HepG2 (cell line): ENCODE results near the gene LAPTM4A. TPM values are rescaled to one million over a fixed set of nuclear protein-coding genes. Genes with fewer than 3 reads are reported as not detected.

Experiments
- ATF5 ChIP-seq: sonication (generic); formaldehyde crosslinking; IDR thresholded peaks from 2 replicates; pipeline ENCODE4 v1.4.0; 2020; ENCODE audit warnings: mild to moderate bottlenecking, low read depth, missing genetic modification reagents
- FOXO1 ChIP-seq: sonication (generic); formaldehyde crosslinking; IDR thresholded peaks from 2 replicates; pipeline ENCODE4 v1.4.0; 2020; ENCODE audit warnings: missing genetic modification reagents
- MED8 ChIP-seq: sonication (generic); formaldehyde crosslinking; IDR thresholded peaks from 2 replicates; pipeline ENCODE4 v1.8.1; 2023; ENCODE audit warnings: mild to moderate bottlenecking, missing genetic modification reagents; ENCODE audit not compliant: insufficient replicate concordance
- NFE2L2 ChIP-seq: fragments of 150-350 bp; IDR thresholded peaks from 2 replicates; pipeline ENCODE4 v1.6.1; 2014; ENCODE audit warnings: low read length
- RFXANK ChIP-seq: IDR thresholded peaks from 2 replicates; pipeline ENCODE4 v1.6.1; 2016
- SAP130 ChIP-seq: IDR thresholded peaks from 2 replicates; pipeline ENCODE4 v1.6.1; 2016; ENCODE audit warnings: low read depth
- SCMH1 ChIP-seq: sonication (generic); formaldehyde crosslinking; IDR thresholded peaks from 2 replicates; pipeline ENCODE4 v1.9.0; 2021; ENCODE audit warnings: missing genetic modification reagents, mild to moderate bottlenecking, borderline replicate concordance
- SIX1 ChIP-seq: sonication (generic); formaldehyde crosslinking; IDR thresholded peaks from 2 replicates; pipeline ENCODE4 v1.4.0; 2020; ENCODE audit warnings: missing genetic modification reagents, borderline replicate concordance
- SMARCE1 ChIP-seq: fragments of 450-650 bp; IDR thresholded peaks from 2 replicates; pipeline ENCODE4 v1.6.1; 2017; ENCODE audit warnings: borderline replicate concordance
- SMYD3 ChIP-seq: sonication (generic); formaldehyde crosslinking; IDR thresholded peaks from 2 replicates; pipeline ENCODE4 v1.8.1; 2023; ENCODE audit warnings: mild to moderate bottlenecking, missing genetic modification reagents
- TEAD2 ChIP-seq: sonication (generic); formaldehyde crosslinking; IDR thresholded peaks from 2 replicates; pipeline ENCODE4 v1.9.0; 2021; ENCODE audit warnings: missing genetic modification reagents
- TEF ChIP-seq: sonication (generic); formaldehyde crosslinking; IDR thresholded peaks from 2 replicates; pipeline ENCODE4 v1.5.0; 2020; ENCODE audit warnings: missing genetic modification reagents
- TFDP1 ChIP-seq: IDR thresholded peaks from 2 replicates; pipeline ENCODE4 v1.6.1; 2016; ENCODE audit warnings: missing compliant biosample characterization, missing genetic modification reagents, borderline replicate concordance
- XRCC5 ChIP-seq: fragments of 200-400 bp; formaldehyde crosslinking; optimal IDR thresholded peaks from 2 replicates; pipeline ENCODE3; 2017; ENCODE audit warnings: mild to moderate bottlenecking, low read length
- ZFP37 ChIP-seq: sonication (generic); formaldehyde crosslinking; IDR thresholded peaks from 2 replicates; pipeline ENCODE4 v1.4.0; 2020; ENCODE audit warnings: missing genetic modification reagents, borderline replicate concordance
- ZHX1 ChIP-seq: sonication (generic); formaldehyde crosslinking; IDR thresholded peaks from 2 replicates; pipeline ENCODE4 v1.8.1; 2022; ENCODE audit warnings: low read depth, mild to moderate bottlenecking, missing genetic modification reagents
- ZNF3 ChIP-seq: IDR thresholded peaks from 2 replicates; pipeline ENCODE4 v1.7.0; 2017; ENCODE audit warnings: inconsistent platforms
- ZNF552 ChIP-seq: sonication (generic); formaldehyde crosslinking; IDR thresholded peaks from 2 replicates; pipeline ENCODE4 v1.9.0; 2022; ENCODE audit warnings: missing genetic modification reagents, mild to moderate bottlenecking, borderline replicate concordance
- ZNF572 ChIP-seq: sonication (generic); formaldehyde crosslinking; IDR thresholded peaks from 2 replicates; pipeline ENCODE4 v1.5.1; 2020; ENCODE audit warnings: mild to moderate bottlenecking, missing genetic modification reagents
- polyA plus RNA-seq, 8 experiments: library from polyadenylated mRNA; depleted of rRNA in 3 of 8; stranded (reverse) in 7 of 8; unstranded in 1 of 8; fragments of >200 nt; fragmentation: Illumina TruSeq in 4 of 8; extraction: Trizol in 4 of 8; gene quantifications; 2 replicates each; pipeline versions ENCODE4 v1.2.1 to v1.2.3, GENCODE V29; 2011 to 2016; ENCODE audit warnings: low read depth in 4 of 8, missing spikeins in 1 of 8, mixed read lengths in 1 of 8; ENCODE audit not compliant: insufficient read depth in 1 of 8
- total RNA-seq, 5 experiments: library from RNA; depleted of rRNA; stranded (reverse); fragments of >200 nt; fragmentation: Illumina TruSeq; extraction: Trizol; gene quantifications; 2 replicates each; pipeline ENCODE4 v1.2.3, GENCODE V29; 2016; ENCODE audit warnings: low read depth in 1 of 5
- TF ChIP-seq, protein P1 (sequence below): sonication (generic); formaldehyde crosslinking; conservative IDR thresholded peaks from 2 replicates; pipeline ENCODE4 v1.8.1; 2023; ENCODE audit warnings: missing genetic modification reagents
- TF ChIP-seq, protein P2 (sequence below): IDR thresholded peaks from 2 replicates; pipeline ENCODE4 v1.6.1; 2018; ENCODE audit warnings: missing genetic modification reagents

Gene LAPTM4A
- total and polyA plus RNA-seq, 2 of the 13 experiments (the other 11 are each of a cell fraction or from before 2014, with no cell fraction given) = 116 to 558 TPM

- TF ChIP-seq TFDP1 (CRISPR knock-in tag) (peak; percentile 75), NFE2L2 (no peak), SCMH1 (CRISPR knock-in tag) (no peak), SMYD3 (CRISPR knock-in tag) (no peak), ZNF3 (CRISPR knock-in tag) (no peak), ZNF572 (CRISPR knock-in tag) (0 out of 2 replicates have a peak, but pooled peaks have one; percentile 6), FOXO1 (CRISPR knock-in tag) (no peak), RFXANK (CRISPR knock-in tag) (no peak), SAP130 (peak; percentile 38), MED8 (CRISPR knock-in tag) (no peak), TEF (CRISPR knock-in tag) (no peak), ZNF552 (CRISPR knock-in tag) (no peak), SMARCE1 (no peak), TEAD2 (CRISPR knock-in tag) (no peak), XRCC5 (peak; percentile 10), ZHX1 (CRISPR knock-in tag) (no peak), ATF5 (no peak), ZFP37 (no peak), SIX1 (no peak)
- TF ChIP-seq, protein P1, sequence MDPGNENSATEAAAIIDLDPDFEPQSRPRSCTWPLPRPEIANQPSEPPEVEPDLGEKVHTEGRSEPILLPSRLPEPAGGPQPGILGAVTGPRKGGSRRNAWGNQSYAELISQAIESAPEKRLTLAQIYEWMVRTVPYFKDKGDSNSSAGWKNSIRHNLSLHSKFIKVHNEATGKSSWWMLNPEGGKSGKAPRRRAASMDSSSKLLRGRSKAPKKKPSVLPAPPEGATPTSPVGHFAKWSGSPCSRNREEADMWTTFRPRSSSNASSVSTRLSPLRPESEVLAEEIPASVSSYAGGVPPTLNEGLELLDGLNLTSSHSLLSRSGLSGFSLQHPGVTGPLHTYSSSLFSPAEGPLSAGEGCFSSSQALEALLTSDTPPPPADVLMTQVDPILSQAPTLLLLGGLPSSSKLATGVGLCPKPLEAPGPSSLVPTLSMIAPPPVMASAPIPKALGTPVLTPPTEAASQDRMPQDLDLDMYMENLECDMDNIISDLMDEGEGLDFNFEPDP (CRISPR knock-in tag) = no peak
- TF ChIP-seq, protein P2, sequence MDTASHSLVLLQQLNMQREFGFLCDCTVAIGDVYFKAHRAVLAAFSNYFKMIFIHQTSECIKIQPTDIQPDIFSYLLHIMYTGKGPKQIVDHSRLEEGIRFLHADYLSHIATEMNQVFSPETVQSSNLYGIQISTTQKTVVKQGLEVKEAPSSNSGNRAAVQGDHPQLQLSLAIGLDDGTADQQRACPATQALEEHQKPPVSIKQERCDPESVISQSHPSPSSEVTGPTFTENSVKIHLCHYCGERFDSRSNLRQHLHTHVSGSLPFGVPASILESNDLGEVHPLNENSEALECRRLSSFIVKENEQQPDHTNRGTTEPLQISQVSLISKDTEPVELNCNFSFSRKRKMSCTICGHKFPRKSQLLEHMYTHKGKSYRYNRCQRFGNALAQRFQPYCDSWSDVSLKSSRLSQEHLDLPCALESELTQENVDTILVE (CRISPR knock-in tag) = no peak
Measured at GRCh38 chr2:20012282-20013125, 38.9 kb downstream of the LAPTM4A start, which contains the start of gene MATN3 (continued).
